HTR-8/SVneo (cell line): ENCODE results near the gene B3GAT3.

Experiments used
- DNase-seq: peaks from one replicate; pipeline ENCODE4 v3.0.0; 2011; ENCODE audit warnings: low spot score, mixed read lengths; ENCODE audit not compliant: insufficient read length
- FAIRE-seq: peaks from 2 replicates; lab custom pipeline; 2011; peaks lifted over from hg19 to GRCh38; lab: Jason Lieb, UNC

Gene B3GAT3

GRCh38 chr11:62605902-62606301, 15.9 kb downstream of the B3GAT3 start:
- FAIRE-seq (no peak), DNase-seq (no peak)

- FAIRE-seq (no peak), DNase-seq (no peak)
Measured at GRCh38 chr11:62605467-62605866, 16.3 kb downstream of the B3GAT3 start.

GRCh38 chr11:62604460-62605120, 17.2 kb downstream of the B3GAT3 start:
- FAIRE-seq, result no peak
- DNase-seq, result no peak

GRCh38 chr11:62603776-62604299, 17.9 kb downstream of the B3GAT3 start:
- DNase-seq (no peak), FAIRE-seq (no peak)

GRCh38 chr11:62603072-62603408, 18.7 kb downstream of the B3GAT3 start:
- FAIRE-seq, result no peak
- no peak for DNase-seq

- FAIRE-seq (no peak), DNase-seq (no peak)
Measured at GRCh38 chr11:62602141-62603071, 19.4 kb downstream of the B3GAT3 start.

GRCh38 chr11:62601372-62602140, 20.2 kb downstream of the B3GAT3 start, which contains the start of gene MTA2:
TSS of gene MTA2 (minus strand) at chr11:62601865. CDS start at chr11:62601450, 415 bp downstream.
- DNase-seq (peak; percentile 87), FAIRE-seq (peak; percentile 40)

GRCh38 chr11:62601122-62601371, 20.7 kb downstream of the B3GAT3 start:
- DNase-seq (peak; percentile 11), FAIRE-seq (no peak)

- FAIRE-seq, result no peak
- no peak for DNase-seq
Measured at GRCh38 chr11:62600367-62601121, 21.2 kb downstream of the B3GAT3 start.

GRCh38 chr11:62599901-62600300, 21.9 kb downstream of the B3GAT3 start:
- FAIRE-seq (no peak), DNase-seq (no peak)

GRCh38 chr11:62599069-62599696, 22.6 kb downstream of the B3GAT3 start:
- peak; percentile 85 for DNase-seq
- FAIRE-seq, result peak; percentile 58

- DNase-seq (no peak), FAIRE-seq (no peak)
Measured at GRCh38 chr11:62595124-62595523, 26.7 kb downstream of the B3GAT3 start.

- FAIRE-seq (no peak), DNase-seq (peak; percentile 64)
Measured at GRCh38 chr11:62593434-62594044, 28.2 kb downstream of the B3GAT3 start.

- FAIRE-seq (no peak), DNase-seq (no peak)
Measured at GRCh38 chr11:62592989-62593421, 28.8 kb downstream of the B3GAT3 start.

- FAIRE-seq, result no peak
- DNase-seq, result no peak
Measured at GRCh38 chr11:62592146-62592815, 29.5 kb downstream of the B3GAT3 start.

GRCh38 chr11:62591448-62592145, 30.2 kb downstream of the B3GAT3 start, which contains the start of gene TUT1:
TSS of gene TUT1 (minus strand) at chr11:62591523. CDS start at chr11:62591485, 38 bp downstream.
- DNase-seq (peak; percentile 95), FAIRE-seq (peak; percentile 16)

- FAIRE-seq (no peak), DNase-seq (no peak)
Measured at GRCh38 chr11:62588966-62589637, 32.7 kb downstream of the B3GAT3 start.
